Stomach (tissue), 9 donors: ENCODE data around the gene CCNYL1. TPM values are rescaled to one million over a fixed set of nuclear protein-coding genes. Genes with fewer than 3 reads are reported as not detected.

Experiments
- DNase-seq, 2 donors: peaks; one replicate each; pipeline versions ENCODE4 v3.0.0 to v3.0.0-alpha.2; 2013 to 2019
- H3K27ac ChIP-seq, 5 donors: fragments of 200-600 bp in 4 of 5; sonication (generic) in 4 of 5; one replicate each; pipeline ENCODE4 v1.5.1; 2013 to 2019; ENCODE audit warnings: mild to moderate bottlenecking in 1 of 5, moderate library complexity in 1 of 5
- H3K27me3 ChIP-seq, 3 donors: fragments of 200-600 bp; sonication (generic); one replicate each; pipeline ENCODE4 v1.5.1; 2017 to 2019; ENCODE audit warnings: mixed run types in 1 of 3
- H3K36me3 ChIP-seq, 4 donors: fragments of 200-600 bp; sonication (generic); 1 replicate in 3 of 4; 2 replicates in 1 of 4; pipeline ENCODE4 v1.5.1; 2016 to 2019
- H3K4me1 ChIP-seq, 4 donors: fragments of 200-600 bp; sonication (generic); one replicate each; pipeline ENCODE4 v1.5.1; 2016 to 2019
- H3K4me3 ChIP-seq, 4 donors: fragments of 200-600 bp; sonication (generic) in 3 of 4; one replicate each; pipeline ENCODE4 v1.5.1; 2016 to 2019; ENCODE audit warnings: mild to moderate bottlenecking in 1 of 4
- H3K9me3 ChIP-seq, 4 donors: fragments of 200-600 bp; sonication (generic); one replicate each; pipeline ENCODE4 v1.5.1; 2016 to 2019
- EP300 ChIP-seq: sonication (generic); formaldehyde crosslinking; IDR thresholded peaks from one replicate; pipeline ENCODE4 v1.6.1; 2017; ENCODE audit warnings: antibody characterized with exemption
- POLR2A ChIP-seq, 4 donors: fragments of 450-650 bp; IDR thresholded peaks; one replicate each; pipeline ENCODE4 v1.6.1; 2016; ENCODE audit warnings: antibody characterized with exemption in 4 of 4, control low read depth in 2 of 4, mild to moderate bottlenecking in 1 of 4, moderate library complexity in 1 of 4
- POLR2AphosphoS5 ChIP-seq, 3 donors: sonication (generic); formaldehyde crosslinking; IDR thresholded peaks; one replicate each; pipeline ENCODE4 v1.6.1; 2016; ENCODE audit warnings: antibody characterized with exemption in 3 of 3
- WGBS, 5 donors: extraction: QIAGEN DNeasy Blood & Tissue Kit in 3 of 5; methylation state at CpG; one replicate each; pipeline versions ENCODE4 v1.1.5 to v1.1.7; 2013 to 2018; 5-methylcytosine and 5-hydroxymethylcytosine counted together
- intact Hi-C: fragments of 100-400 bp; cut with DNase I; formaldehyde crosslinking; loops from one replicate; pipeline ENCODE4 v1.15.1; 2023; ENCODE audit warnings: low total_unique reads
- polyA plus RNA-seq, 3 donors: library from polyadenylated mRNA; stranded (reverse); fragments of 200-250 nt; gene quantifications; one replicate each; pipeline ENCODE4 v1.2.3, GENCODE V29; 2013
- total RNA-seq, 5 donors: library from RNA; depleted of rRNA; stranded (reverse); fragments of >200 nt; gene quantifications; one replicate each; pipeline versions ENCODE4 v1.1.0 to v1.2.3, GENCODE V29; 2014 to 2016
- TF ChIP-seq, protein P1 (sequence below), 7 experiments: fragments of 450-650 bp in 4 of 7; fragments of 200-600 bp in 3 of 7; sonication (generic) in 3 of 7; IDR thresholded peaks; one replicate each; pipeline ENCODE4 v1.5.1; 2016 to 2019; ENCODE audit warnings: antibody characterized with exemption in 7 of 7, control low read depth in 2 of 7, mild to moderate bottlenecking in 1 of 7
- donor health status: healthy with polysubstance abuse.
- donor health status: Bipolar disorder and iron deficiency.
- donor health status: healthy.

Gene CCNYL1
- total and polyA plus RNA-seq, 8 donors: 4.2 to 29.8 (median 11.2) TPM

GRCh38 chr2:207747653-207748560 lies 36.5 kb downstream of the CCNYL1 start:
- Histone ChIP-seq H3K36me3 (peaks cover 12 to 59% (median 35%) of the 10 kb centered on the region in 4 donors), H3K27me3 (no peaks in the 10 kb centered on the region), H3K4me1 (peaks cover 0 to 45% (median 23%) of the 10 kb centered on the region in 4 donors), H3K4me3 (no peak overlapping the region), H3K9me3 (no peaks in the 10 kb centered on the region), H3K27ac (peak overlapping the region in 3 of 5 donors; percentile 27 to 34 (median 30))
- no peak for TF ChIP-seq POLR2AphosphoS5 (IDR thresholded peaks at IDR 0.05)
- WGBS, 5 donors: 68 to 83% (median 81%) methylated on average over 15 of the region's 15 CpGs
- intact Hi-C loops: loop anchor here (10.0 kb wide), 2 partner anchors 227 to 287 kb away; no protein-coding TSS in a partner anchor
- no peak for DNase-seq

DNA sequence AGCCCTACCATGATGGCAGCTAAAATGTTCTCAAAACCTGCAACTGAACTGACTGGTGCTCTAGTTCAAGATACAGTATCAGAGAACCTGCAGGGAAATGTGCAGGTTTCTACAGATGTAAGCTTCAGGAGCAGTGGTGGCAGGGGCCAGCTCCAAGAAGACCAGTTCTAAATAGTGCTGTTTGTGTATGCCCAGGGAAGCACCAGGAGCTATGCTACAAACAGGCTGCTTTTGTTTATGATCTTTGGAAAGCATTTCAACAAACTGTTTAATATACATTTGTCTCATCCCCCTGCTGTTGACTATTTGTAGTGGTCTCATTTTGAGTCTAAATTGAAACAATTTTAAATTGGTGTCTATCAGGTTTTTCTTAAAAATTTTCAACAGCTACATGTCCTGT lies 37.6 kb downstream of the CCNYL1 start:
- H3K36me3 ChIP-seq: peaks cover 12 to 59% (median 39%) of the 10 kb centered on the region in 4 donors
- H3K9me3 ChIP-seq: no peaks in the 10 kb centered on the region
- H3K4me3 ChIP-seq: no peak overlapping the region
- peaks cover 0 to 45% (median 23%) of the 10 kb centered on the region in 4 donors for H3K4me1 ChIP-seq
- TF ChIP-seq POLR2AphosphoS5 (IDR thresholded peaks at IDR 0.05) (no peak), POLR2A (IDR thresholded peaks at IDR 0.05) (no peak), EP300 (no peak)
- TF ChIP-seq, protein P1, sequence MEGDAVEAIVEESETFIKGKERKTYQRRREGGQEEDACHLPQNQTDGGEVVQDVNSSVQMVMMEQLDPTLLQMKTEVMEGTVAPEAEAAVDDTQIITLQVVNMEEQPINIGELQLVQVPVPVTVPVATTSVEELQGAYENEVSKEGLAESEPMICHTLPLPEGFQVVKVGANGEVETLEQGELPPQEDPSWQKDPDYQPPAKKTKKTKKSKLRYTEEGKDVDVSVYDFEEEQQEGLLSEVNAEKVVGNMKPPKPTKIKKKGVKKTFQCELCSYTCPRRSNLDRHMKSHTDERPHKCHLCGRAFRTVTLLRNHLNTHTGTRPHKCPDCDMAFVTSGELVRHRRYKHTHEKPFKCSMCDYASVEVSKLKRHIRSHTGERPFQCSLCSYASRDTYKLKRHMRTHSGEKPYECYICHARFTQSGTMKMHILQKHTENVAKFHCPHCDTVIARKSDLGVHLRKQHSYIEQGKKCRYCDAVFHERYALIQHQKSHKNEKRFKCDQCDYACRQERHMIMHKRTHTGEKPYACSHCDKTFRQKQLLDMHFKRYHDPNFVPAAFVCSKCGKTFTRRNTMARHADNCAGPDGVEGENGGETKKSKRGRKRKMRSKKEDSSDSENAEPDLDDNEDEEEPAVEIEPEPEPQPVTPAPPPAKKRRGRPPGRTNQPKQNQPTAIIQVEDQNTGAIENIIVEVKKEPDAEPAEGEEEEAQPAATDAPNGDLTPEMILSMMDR (IDR thresholded peaks at IDR 0.05): no peak
- intact Hi-C loops: loop anchor here (10.0 kb wide), 2 partner anchors 226 to 286 kb away; no protein-coding TSS in a partner anchor
- H3K27ac ChIP-seq: no peak overlapping the region
- H3K27me3 ChIP-seq: no peaks in the 10 kb centered on the region
- no peak for DNase-seq

DNA sequence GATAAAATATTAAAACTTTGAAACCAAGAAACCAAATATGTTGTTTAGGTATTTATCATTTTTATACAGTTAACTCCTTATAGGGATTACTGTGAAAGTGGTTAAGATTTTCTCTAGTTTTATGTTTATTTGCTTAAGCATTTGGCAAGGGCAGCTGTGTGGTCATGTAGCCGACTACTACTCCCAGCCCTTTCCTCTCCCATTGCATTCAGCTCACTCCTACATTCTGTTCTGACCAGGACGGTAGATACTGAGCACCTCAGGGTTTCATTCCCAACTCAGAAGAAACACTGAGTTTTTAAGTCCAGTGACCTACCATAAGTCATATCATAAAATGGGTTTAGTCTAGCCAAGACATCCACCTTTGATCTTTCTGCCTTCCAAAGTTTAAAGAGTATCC lies 38.4 kb downstream of the CCNYL1 start:
- no peak overlapping the region for H3K4me3 ChIP-seq
- H3K27me3 ChIP-seq: no peaks in the 10 kb centered on the region
- intact Hi-C loops: loop anchor here (10.0 kb wide), 2 partner anchors 225 to 285 kb away; no protein-coding TSS in a partner anchor
- H3K36me3 ChIP-seq: peaks cover 17 to 63% (median 47%) of the 10 kb centered on the region in 4 donors
- TF ChIP-seq POLR2A (IDR thresholded peaks at IDR 0.05): no peak
- no peak for TF ChIP-seq POLR2AphosphoS5 (IDR thresholded peaks at IDR 0.05)
- no peak for TF ChIP-seq EP300
- TF ChIP-seq, protein P1 (IDR thresholded peaks at IDR 0.05): no peak
- H3K9me3 ChIP-seq: no peaks in the 10 kb centered on the region
- 21 to 48% (median 28%) methylated on average over 2 of the region's 2 CpGs for WGBS, 5 donors
- H3K4me1 ChIP-seq: peaks cover 0 to 45% (median 23%) of the 10 kb centered on the region in 4 donors
- no peak overlapping the region for H3K27ac ChIP-seq
- DNase-seq: no peak

DNA sequence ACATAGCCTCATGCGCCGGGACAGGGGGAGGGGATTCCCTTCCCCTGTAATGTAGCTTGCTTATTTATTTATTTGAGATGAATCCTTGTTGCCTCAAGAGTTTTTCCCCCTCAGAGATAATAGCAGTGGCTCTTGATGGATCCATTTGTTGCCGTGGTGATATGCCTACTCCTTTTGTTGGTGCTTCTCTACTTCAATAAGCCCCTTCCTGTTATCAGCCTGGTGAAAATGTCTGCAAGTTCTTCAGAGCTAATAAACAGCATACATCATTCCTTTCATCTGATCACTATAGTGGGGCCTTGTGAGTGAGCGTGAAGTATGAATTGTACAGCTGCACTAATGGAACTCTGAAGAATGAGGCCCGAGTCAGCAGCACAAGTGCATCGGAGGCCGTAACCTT lies 38.9 kb downstream of the CCNYL1 start:
- WGBS, 5 donors: 73 to 87% (median 82%) methylated on average over 7 of the region's 7 CpGs
- no peak overlapping the region for H3K4me3 ChIP-seq
- no peak overlapping the region for H3K27ac ChIP-seq
- H3K36me3 ChIP-seq: peaks cover 19 to 64% (median 52%) of the 10 kb centered on the region in 4 donors
- TF ChIP-seq POLR2A (IDR thresholded peaks at IDR 0.05): no peak
- TF ChIP-seq, protein P1 (IDR thresholded peaks at IDR 0.05): no peak
- TF ChIP-seq POLR2AphosphoS5 (IDR thresholded peaks at IDR 0.05): no peak
- no peak for TF ChIP-seq EP300
- no peaks in the 10 kb centered on the region for H3K27me3 ChIP-seq
- no peaks in the 10 kb centered on the region for H3K9me3 ChIP-seq
- peaks cover 0 to 44% (median 23%) of the 10 kb centered on the region in 4 donors for H3K4me1 ChIP-seq
- no peak for DNase-seq
- intact Hi-C loops: no loop called here
